HL-60 (cell line): ENCODE results near the gene GGA3.

Experiments
- DNase-seq, 2 experiments: peaks; one replicate each; pipeline ENCODE4 v3.0.0-alpha.2; 2010 to 2020; ENCODE audit warnings: low read depth in 1 of 2, low spot score in 1 of 2
- H3K27ac ChIP-seq: fragments of 250-450 bp; sonication (Bioruptor Pico); replicated peaks from 2 replicates; pipeline ENCODE4 v1.5.1; 2020; ENCODE audit warnings: mild to moderate bottlenecking, moderate library complexity
- H3K27me3 ChIP-seq: fragments of 250-450 bp; sonication (Bioruptor Pico); 2 replicates; pipeline ENCODE4 v1.5.1; 2021; ENCODE audit warnings: mild to moderate bottlenecking, moderate library complexity; ENCODE audit not compliant: insufficient read depth, poor library complexity, severe bottlenecking
- H3K4me3 ChIP-seq: replicated peaks from 2 replicates; pipeline ENCODE4 v1.5.1; 2011; ENCODE audit warnings: mild to moderate bottlenecking, control low read depth, low read length; ENCODE audit not compliant: insufficient read depth
- GABPA ChIP-seq: IDR thresholded peaks from 2 replicates; pipeline ENCODE4 v1.6.1; 2012; ENCODE audit warnings: low read depth
- POLR2AphosphoS5 ChIP-seq: IDR thresholded peaks from 2 replicates; pipeline ENCODE4 v1.6.1; 2012; ENCODE audit warnings: low read depth
- SPI1 ChIP-seq: IDR thresholded peaks from 2 replicates; pipeline ENCODE4 v1.6.1; 2012; ENCODE audit warnings: low read depth, mild to moderate bottlenecking, borderline replicate concordance
- TF ChIP-seq, protein P1 (sequence below): IDR thresholded peaks from one replicate; pipeline ENCODE4 v1.5.1; 2011; ENCODE audit warnings: low read length, control low read depth, inconsistent platforms; ENCODE audit not compliant: insufficient read depth
- TF ChIP-seq, protein P2 (sequence below): IDR thresholded peaks from 2 replicates; pipeline ENCODE4 v1.6.1; 2012; ENCODE audit warnings: low read depth; ENCODE audit not compliant: insufficient replicate concordance

The GGA3 gene

DNA sequence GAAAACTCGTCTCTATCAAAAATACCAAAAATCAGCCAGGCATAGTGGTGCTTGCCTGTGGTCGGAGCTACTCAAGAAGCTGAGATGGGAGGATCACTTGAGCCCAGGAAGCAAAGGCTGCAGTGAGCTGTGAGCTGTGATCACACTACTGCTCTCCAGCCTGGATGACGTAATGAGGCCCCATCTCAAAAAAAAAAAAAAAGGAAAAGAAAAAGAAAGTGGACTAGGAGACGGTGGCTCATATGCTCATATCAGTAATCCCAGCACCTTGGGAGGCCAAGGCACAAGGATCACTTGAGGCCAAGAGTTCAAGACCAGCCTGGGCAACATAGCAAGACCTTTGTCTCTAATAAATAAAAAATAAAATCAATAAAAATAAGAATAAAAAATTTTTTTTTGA, 69.8 kb downstream of the GGA3 start:
- peak in 1 of 2 experiments; percentile 36 for DNase-seq
- TF ChIP-seq POLR2AphosphoS5 (no peak), GABPA (no peak), SPI1 (no peak)
- TF ChIP-seq, protein P1, sequence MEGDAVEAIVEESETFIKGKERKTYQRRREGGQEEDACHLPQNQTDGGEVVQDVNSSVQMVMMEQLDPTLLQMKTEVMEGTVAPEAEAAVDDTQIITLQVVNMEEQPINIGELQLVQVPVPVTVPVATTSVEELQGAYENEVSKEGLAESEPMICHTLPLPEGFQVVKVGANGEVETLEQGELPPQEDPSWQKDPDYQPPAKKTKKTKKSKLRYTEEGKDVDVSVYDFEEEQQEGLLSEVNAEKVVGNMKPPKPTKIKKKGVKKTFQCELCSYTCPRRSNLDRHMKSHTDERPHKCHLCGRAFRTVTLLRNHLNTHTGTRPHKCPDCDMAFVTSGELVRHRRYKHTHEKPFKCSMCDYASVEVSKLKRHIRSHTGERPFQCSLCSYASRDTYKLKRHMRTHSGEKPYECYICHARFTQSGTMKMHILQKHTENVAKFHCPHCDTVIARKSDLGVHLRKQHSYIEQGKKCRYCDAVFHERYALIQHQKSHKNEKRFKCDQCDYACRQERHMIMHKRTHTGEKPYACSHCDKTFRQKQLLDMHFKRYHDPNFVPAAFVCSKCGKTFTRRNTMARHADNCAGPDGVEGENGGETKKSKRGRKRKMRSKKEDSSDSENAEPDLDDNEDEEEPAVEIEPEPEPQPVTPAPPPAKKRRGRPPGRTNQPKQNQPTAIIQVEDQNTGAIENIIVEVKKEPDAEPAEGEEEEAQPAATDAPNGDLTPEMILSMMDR = no peak
- TF ChIP-seq, protein P2, sequence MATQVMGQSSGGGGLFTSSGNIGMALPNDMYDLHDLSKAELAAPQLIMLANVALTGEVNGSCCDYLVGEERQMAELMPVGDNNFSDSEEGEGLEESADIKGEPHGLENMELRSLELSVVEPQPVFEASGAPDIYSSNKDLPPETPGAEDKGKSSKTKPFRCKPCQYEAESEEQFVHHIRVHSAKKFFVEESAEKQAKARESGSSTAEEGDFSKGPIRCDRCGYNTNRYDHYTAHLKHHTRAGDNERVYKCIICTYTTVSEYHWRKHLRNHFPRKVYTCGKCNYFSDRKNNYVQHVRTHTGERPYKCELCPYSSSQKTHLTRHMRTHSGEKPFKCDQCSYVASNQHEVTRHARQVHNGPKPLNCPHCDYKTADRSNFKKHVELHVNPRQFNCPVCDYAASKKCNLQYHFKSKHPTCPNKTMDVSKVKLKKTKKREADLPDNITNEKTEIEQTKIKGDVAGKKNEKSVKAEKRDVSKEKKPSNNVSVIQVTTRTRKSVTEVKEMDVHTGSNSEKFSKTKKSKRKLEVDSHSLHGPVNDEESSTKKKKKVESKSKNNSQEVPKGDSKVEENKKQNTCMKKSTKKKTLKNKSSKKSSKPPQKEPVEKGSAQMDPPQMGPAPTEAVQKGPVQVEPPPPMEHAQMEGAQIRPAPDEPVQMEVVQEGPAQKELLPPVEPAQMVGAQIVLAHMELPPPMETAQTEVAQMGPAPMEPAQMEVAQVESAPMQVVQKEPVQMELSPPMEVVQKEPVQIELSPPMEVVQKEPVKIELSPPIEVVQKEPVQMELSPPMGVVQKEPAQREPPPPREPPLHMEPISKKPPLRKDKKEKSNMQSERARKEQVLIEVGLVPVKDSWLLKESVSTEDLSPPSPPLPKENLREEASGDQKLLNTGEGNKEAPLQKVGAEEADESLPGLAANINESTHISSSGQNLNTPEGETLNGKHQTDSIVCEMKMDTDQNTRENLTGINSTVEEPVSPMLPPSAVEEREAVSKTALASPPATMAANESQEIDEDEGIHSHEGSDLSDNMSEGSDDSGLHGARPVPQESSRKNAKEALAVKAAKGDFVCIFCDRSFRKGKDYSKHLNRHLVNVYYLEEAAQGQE = no peak

DNA sequence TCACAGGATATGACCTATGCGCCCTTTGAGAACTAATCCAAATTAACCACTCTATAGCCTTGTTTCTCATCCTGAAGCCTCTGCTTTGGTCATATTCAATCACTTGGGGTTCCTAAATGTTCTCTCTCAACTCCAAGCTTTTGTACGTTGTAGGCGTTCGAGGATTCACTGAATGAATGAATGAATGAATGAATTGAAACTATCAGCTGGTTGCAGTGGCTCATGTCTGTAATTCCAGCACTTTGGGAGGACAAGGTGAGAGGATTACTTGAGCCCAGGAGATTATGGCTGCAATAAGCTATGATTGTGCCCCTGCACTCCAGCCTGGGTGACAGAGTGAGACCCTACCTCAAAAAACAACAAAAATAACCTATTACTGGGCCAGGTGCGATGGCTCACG, 72.8 kb downstream of the GGA3 start:
- no peaks in the 10 kb centered on the region for H3K27me3 ChIP-seq
- no peak overlapping the region for H3K4me3 ChIP-seq
- DNase-seq = no peak
- TF ChIP-seq, protein P2 = no peak
- TF ChIP-seq SPI1 = no peak
- TF ChIP-seq, protein P1 = no peak
- TF ChIP-seq GABPA = no peak
- no peak for TF ChIP-seq POLR2AphosphoS5
- no peak overlapping the region for H3K27ac ChIP-seq

More for the DNA sequence above, 69.8 kb downstream of the GGA3 start:
- Histone ChIP-seq H3K27me3 (no peaks in the 10 kb centered on the region), H3K4me3 (no peak overlapping the region), H3K27ac (no peak overlapping the region)
